Heart right ventricle (tissue), 16 donors: Measurements from ENCODE around the gene PPP1R2B. TPM values are rescaled to one million over a fixed set of nuclear protein-coding genes. Genes with fewer than 3 reads are reported as not detected.

Source experiments
- ATAC-seq, 8 donors: fragments of 200-7000 bp; cut with Tn5 transposase; one replicate each; pipeline ENCODE4 v1.9.1; 2020; ENCODE audit warnings: mild to moderate bottlenecking in 8 of 8, moderate library complexity in 8 of 8, moderate number of reproducible peaks in 1 of 8
- DNase-seq, 2 donors: peaks; one replicate each; pipeline ENCODE4 v3.0.0-alpha.2; 2020
- H3K27ac ChIP-seq, 10 donors: fragments of 200-600 bp; sonication (generic) in 2 of 10; one replicate each; pipeline versions ENCODE4 v1.5.0 to v1.8.0; 2020 to 2022; ENCODE audit warnings: mild to moderate bottlenecking in 3 of 10
- H3K27me3 ChIP-seq, 7 donors: fragments of 200-600 bp; one replicate each; pipeline ENCODE4 v1.8.0; 2021 to 2022; ENCODE audit warnings: mild to moderate bottlenecking in 2 of 7
- H3K36me3 ChIP-seq, 9 donors: fragments of 200-600 bp; sonication (generic) in 1 of 9; one replicate each; pipeline versions ENCODE4 v1.5.0 to v1.8.0; 2020 to 2022; ENCODE audit warnings: mild to moderate bottlenecking in 2 of 9
- H3K4me1 ChIP-seq, 9 donors: fragments of 200-600 bp; sonication (generic) in 1 of 9; one replicate each; pipeline versions ENCODE4 v1.5.0 to v1.8.0; 2020 to 2022; ENCODE audit warnings: mild to moderate bottlenecking in 4 of 9
- H3K4me3 ChIP-seq, 10 donors: fragments of 200-600 bp; sonication (generic) in 2 of 10; one replicate each; pipeline versions ENCODE4 v1.5.0 to v1.8.0; 2020 to 2022; ENCODE audit warnings: mild to moderate bottlenecking in 7 of 10, moderate library complexity in 2 of 10
- H3K9me3 ChIP-seq, 11 donors: fragments of 200-600 bp in 10 of 11; sonication (generic) in 2 of 11; one replicate each; pipeline versions ENCODE4 v1.5.0 to v1.8.0; 2013 to 2022; ENCODE audit warnings: mild to moderate bottlenecking in 2 of 11, control low read depth in 1 of 11, moderate library complexity in 1 of 11
- CTCF ChIP-seq, 9 donors: fragments of 200-600 bp; sonication (generic) in 2 of 9; IDR thresholded peaks; one replicate each; pipeline versions ENCODE4 v1.5.0 to v1.8.0; 2021 to 2022; ENCODE audit warnings: antibody characterized with exemption in 9 of 9, mild to moderate bottlenecking in 5 of 9, moderate library complexity in 1 of 9
- WGBS, 2 donors: extraction: QIAGEN DNeasy Blood & Tissue Kit; methylation state at CpG; one replicate each; pipeline ENCODE4 v1.1.7; 2013; ENCODE audit warnings: inconsistent platforms in 1 of 2; 5-methylcytosine and 5-hydroxymethylcytosine counted together
- intact Hi-C, 10 donors: fragments of 100-400 bp; cut with DNase I; formaldehyde crosslinking; loops; one replicate each; pipeline versions ENCODE4 v1.11.1 to v1.14.2; 2022
- long read RNA-seq, 3 donors: library from polyadenylated mRNA; unstranded; transcript quantifications; one replicate each; pipeline ENCODE4 v2.0.0, GENCODE V29; 2020 to 2021
- polyA plus RNA-seq, 2 donors: library from polyadenylated mRNA; stranded (reverse); fragments of 200-250 nt; gene quantifications; one replicate each; pipeline ENCODE4 v1.2.3, GENCODE V29; 2013
- total RNA-seq, 10 donors: library from RNA; stranded (reverse); fragmentation: NEBNext Ultra II Directional in 3 of 10; extraction: Animal tissue kit (Norgen Biotek cat#: 25700) in 3 of 10; gene quantifications; one replicate each; pipeline versions ENCODE4 v1.2.1 to v1.2.4, GENCODE V29; 2021 to 2023
- donor health status: Arrhythmogenic right ventricular cardiomyopathy.
- donor health status: ischemic (EF 13 %, LVEDD 7.1; RV severe dilation, severe dysfunction).
- donor health status: healthy with polysubstance abuse.
- donor health status: DM: no; HTN: yes; CAD: no.
- donor health status: DM: no; HTN: no; CAD: no.
- donor health status: ischemic (EF 25% LVEDD 6.9; RV normal size, moderate dysfunction).
- donor health status: ischemic (EF 25% LVEDD 5.7; RV mildly dilated, moderate dysfunction).
- donor health status: healthy.
- donor health status: DM: yes; HTN: yes; CAD: no.
- donor health status: Ischemic cardiomyopathy.
- donor health status: ischemic (EF 35%, LVEDD 5.7; RV mildly dilated, moderate dysfunction).
- donor health status: nonischemic (EF 11% LVEDD 7.7; RV severe dilation, severe dysfunction).
- donor health status: DM: yes; HTN: yes; CAD: no.
- donor health status: PGD.
- donor health status: ischemic (EF 29% LVEDD 5.4; RV normal size, mild dysfunction).
- donor health status: nonischemic (EF 23%, LVEDD 6.1; RV moderate dilation, normal function).

Gene PPP1R2B
- total RNA-seq (under 1 TPM in 4 of 10 donors, not detected in 6; 0.14 to 0.16 (median 0.15) TPM), polyA plus RNA-seq (under 1 TPM in 1 of 2 donors, not detected in 1; 0.03 TPM)
- long read RNA-seq, donor 1: 0 reads
- long read RNA-seq, donor 2: 0 reads
- long read RNA-seq, donor 3: 0 reads

- intact Hi-C loops: no loop called here
- Histone ChIP-seq H3K27ac (no peak within 1 kb of the TSS), H3K36me3 (no peaks in the 10 kb centered on the region), H3K4me1 (no peaks in the 10 kb centered on the region), H3K4me3 (no peak within 1 kb of the TSS), H3K9me3 (peaks cover 0 to 34% (median 10%) of the 10 kb centered on the region in 11 donors), H3K27me3 (peaks cover 0 to 21% (median 5%) of the 10 kb centered on the region in 7 donors)
- no peak for TF ChIP-seq CTCF (IDR thresholded peaks at IDR 0.05)
- ATAC-seq (no peak), DNase-seq (no peak)
- WGBS, 2 donors: 38 to 48% methylated on average over 48 of the region's 48 CpGs
These were observed at the start of gene PPP1R2B for GRCh38 chr5:156850206-156850751. TSS of gene PPP1R2B (plus strand) at chr5:156850295. CDS start at chr5:156850563, 268 bp downstream.

GRCh38 chr5:156800929-156801328 is 49.2 kb upstream of the PPP1R2B start:
- no peak for ATAC-seq
- no peaks in the 10 kb centered on the region for H3K36me3 ChIP-seq
- H3K9me3 ChIP-seq: no peaks in the 10 kb centered on the region
- no peak overlapping the region for H3K27ac ChIP-seq
- WGBS, 2 donors: 51 to 54% methylated on average over 3 of the region's 3 CpGs
- peak in 2 of 9 donors; percentile 19 to 20 for TF ChIP-seq CTCF (IDR thresholded peaks at IDR 0.05)
- no peak for DNase-seq
- peaks cover 0 to 5% (median 0%) of the 10 kb centered on the region in 9 donors for H3K4me1 ChIP-seq
- no peak overlapping the region for H3K4me3 ChIP-seq
- intact Hi-C loops: no loop called here
- no peaks in the 10 kb centered on the region for H3K27me3 ChIP-seq

DNA sequence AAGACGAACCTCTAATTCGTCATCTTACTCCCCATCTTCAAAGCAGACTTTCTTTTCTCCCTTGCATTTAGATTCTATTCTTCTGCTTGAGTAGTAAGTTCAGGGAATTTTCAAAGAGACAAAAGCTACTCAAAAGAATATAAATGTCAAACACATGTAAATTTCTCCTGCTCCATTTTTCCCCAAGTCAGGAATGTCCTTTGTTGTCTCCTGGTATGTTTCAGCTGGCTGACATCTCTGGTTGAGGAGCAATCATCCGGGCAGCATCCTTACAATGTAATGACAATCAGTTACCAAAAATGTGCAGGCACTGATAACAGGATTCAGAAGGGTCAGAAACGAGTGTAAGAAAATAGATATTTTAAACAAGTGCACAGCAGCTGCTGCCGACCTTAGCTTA is 47.6 kb upstream of the PPP1R2B start:
- H3K27me3 ChIP-seq: no peaks in the 10 kb centered on the region
- TF ChIP-seq CTCF (IDR thresholded peaks at IDR 0.05): no peak
- H3K4me3 ChIP-seq: no peak overlapping the region
- H3K27ac ChIP-seq: no peak overlapping the region
- H3K9me3 ChIP-seq: peaks cover 0 to 5% (median 0%) of the 10 kb centered on the region in 11 donors
- DNase-seq: no peak
- no peaks in the 10 kb centered on the region for H3K36me3 ChIP-seq
- intact Hi-C loops: no loop called here
- ATAC-seq: no peak
- 58 to 66% methylated on average over 5 of the region's 5 CpGs for WGBS, 2 donors
- peaks cover 0 to 5% (median 0%) of the 10 kb centered on the region in 9 donors for H3K4me1 ChIP-seq

GRCh38 chr5:156803404-156803803 is 46.7 kb upstream of the PPP1R2B start:
- no peak for TF ChIP-seq CTCF (IDR thresholded peaks at IDR 0.05)
- intact Hi-C loops: no loop called here
- Histone ChIP-seq H3K27me3 (no peaks in the 10 kb centered on the region), H3K36me3 (no peaks in the 10 kb centered on the region), H3K9me3 (peaks cover 0 to 8% (median 0%) of the 10 kb centered on the region in 11 donors), H3K27ac (no peak overlapping the region), H3K4me3 (no peak overlapping the region), H3K4me1 (peaks cover 0 to 5% (median 0%) of the 10 kb centered on the region in 9 donors)
- WGBS, 2 donors: 31% methylated on average over 2 of the region's 2 CpGs
- DNase-seq (no peak), ATAC-seq (no peak)
